Nephron progenitor cell (in vitro differentiated cells): ENCODE measurements around the gene PFKL.

Experiments
- DNase-seq: peaks from one replicate; pipeline ENCODE4 v3.0.0; 2021
- H3K27ac Mint-ChIP-seq: 2 replicates; pipeline ENCODE4 v1.8.0; 2021; ENCODE audit warnings: mild to moderate bottlenecking, moderate library complexity, mixed read lengths
- H3K27me3 Mint-ChIP-seq: 2 replicates; pipeline ENCODE4 v1.8.0; 2021; ENCODE audit warnings: mild to moderate bottlenecking, low read depth, mixed read lengths; ENCODE audit not compliant: poor library complexity
- H3K36me3 Mint-ChIP-seq: 2 replicates; pipeline ENCODE4 v1.8.0; 2021; ENCODE audit warnings: low read depth, mixed read lengths
- H3K4me1 Mint-ChIP-seq: 2 replicates; pipeline ENCODE4 v1.8.0; 2021; ENCODE audit warnings: mixed read lengths
- H3K4me3 Mint-ChIP-seq: 2 replicates; pipeline ENCODE4 v1.8.0; 2021; ENCODE audit warnings: mild to moderate bottlenecking, moderate library complexity, mixed read lengths
- H3K9me3 Mint-ChIP-seq: 2 replicates; pipeline ENCODE4 v1.8.0; 2021; ENCODE audit warnings: mild to moderate bottlenecking, moderate library complexity, mixed read lengths
- CTCF ChIP-seq: fragments of 200-600 bp; sonication (generic); IDR thresholded peaks from 2 replicates; pipeline ENCODE4 v1.5.0; 2021; ENCODE audit warnings: antibody characterized with exemption

PFKL gene

GRCh38 chr21:44272284-44272858 is 27.5 kb upstream of the PFKL start:
- H3K9me3 Mint-ChIP-seq: peaks cover 8% of the 10 kb centered on the region
- no peak overlapping the region for H3K27ac Mint-ChIP-seq
- H3K4me3 Mint-ChIP-seq: no peak overlapping the region
- peaks cover 28% of the 10 kb centered on the region for H3K27me3 Mint-ChIP-seq
- no peak for TF ChIP-seq CTCF
- H3K4me1 Mint-ChIP-seq: no peaks in the 10 kb centered on the region
- DNase-seq: no peak
- no peaks in the 10 kb centered on the region for H3K36me3 Mint-ChIP-seq

GRCh38 chr21:44273046-44273445 is 26.8 kb upstream of the PFKL start:
- Mint-ChIP-seq H3K27ac (no peak overlapping the region), H3K36me3 (no peaks in the 10 kb centered on the region), H3K4me3 (no peak overlapping the region), H3K27me3 (peaks cover 32% of the 10 kb centered on the region), H3K9me3 (peaks cover 8% of the 10 kb centered on the region), H3K4me1 (no peaks in the 10 kb centered on the region)
- DNase-seq: no peak
- TF ChIP-seq CTCF: no peak

- H3K36me3 Mint-ChIP-seq: no peaks in the 10 kb centered on the region
- H3K27ac Mint-ChIP-seq: no peak overlapping the region
- no peak overlapping the region for H3K4me3 Mint-ChIP-seq
- peaks cover 4% of the 10 kb centered on the region for H3K4me1 Mint-ChIP-seq
- H3K9me3 Mint-ChIP-seq: peaks cover 8% of the 10 kb centered on the region
- no peak for TF ChIP-seq CTCF
- H3K27me3 Mint-ChIP-seq: peaks cover 44% of the 10 kb centered on the region
- no peak for DNase-seq
Measured at GRCh38 chr21:44275041-44275440, 24.8 kb upstream of the PFKL start.

GRCh38 chr21:44279354-44280260 is 20.2 kb upstream of the PFKL start:
- DNase-seq: no peak
- Mint-ChIP-seq H3K4me1 (peaks cover 19% of the 10 kb centered on the region), H3K9me3 (peaks cover 8% of the 10 kb centered on the region), H3K27ac (no peak overlapping the region), H3K36me3 (no peaks in the 10 kb centered on the region), H3K4me3 (no peak overlapping the region), H3K27me3 (peaks cover 60% of the 10 kb centered on the region)
- TF ChIP-seq CTCF: no peak

GRCh38 chr21:44281801-44282200 is 18.1 kb upstream of the PFKL start:
- Mint-ChIP-seq H3K4me3 (no peak overlapping the region), H3K9me3 (no peaks in the 10 kb centered on the region), H3K27ac (no peak overlapping the region), H3K36me3 (no peaks in the 10 kb centered on the region), H3K4me1 (peaks cover 19% of the 10 kb centered on the region), H3K27me3 (peaks cover 59% of the 10 kb centered on the region)
- TF ChIP-seq CTCF: no peak
- DNase-seq: no peak
